ENCODE measurements around the gene PTTG1IP2. TPM values are rescaled to one million over a fixed set of nuclear protein-coding genes. Genes with fewer than 3 reads are reported as not detected.

Gene PTTG1IP2
- total and polyA plus RNA-seq, 5 experiments from 2014 or later, result not detected

DNA sequence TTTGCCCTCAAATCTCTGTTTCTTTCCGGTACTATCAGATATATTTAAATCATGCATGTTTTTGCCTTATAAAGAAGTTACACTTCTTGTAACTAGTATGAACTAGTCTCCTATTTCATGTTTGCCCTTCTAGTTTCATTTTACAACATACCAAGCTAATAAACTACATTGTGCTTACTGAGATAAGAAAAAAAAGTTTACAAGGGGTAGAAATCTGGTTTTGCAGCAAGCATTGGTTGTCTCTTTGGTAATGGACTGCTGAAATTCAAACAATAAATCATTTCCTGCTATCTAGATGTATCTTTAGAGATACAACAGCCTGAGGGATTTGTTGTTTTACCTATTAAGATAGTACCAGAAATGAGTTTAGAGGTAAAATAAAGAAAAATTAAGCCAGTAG lies 18.8 kb downstream of the PTTG1IP2 start:
- POLR2A ChIA-PET, result no interaction called here
- Mint-ChIP-seq H3K27ac (no peak overlapping the region), H3K4me1 (no peaks in the 10 kb centered on the region), H3K9me3 (no peaks in the 10 kb centered on the region), H3K36me3 (no peaks in the 10 kb centered on the region), H3K27me3 (peaks cover 3 to 23% (median 5%) of the 10 kb centered on the region in 5 donors), H3K4me3 (no peak overlapping the region)
- ATAC-seq, result no peak
- DNase-seq, result no peak

DNA sequence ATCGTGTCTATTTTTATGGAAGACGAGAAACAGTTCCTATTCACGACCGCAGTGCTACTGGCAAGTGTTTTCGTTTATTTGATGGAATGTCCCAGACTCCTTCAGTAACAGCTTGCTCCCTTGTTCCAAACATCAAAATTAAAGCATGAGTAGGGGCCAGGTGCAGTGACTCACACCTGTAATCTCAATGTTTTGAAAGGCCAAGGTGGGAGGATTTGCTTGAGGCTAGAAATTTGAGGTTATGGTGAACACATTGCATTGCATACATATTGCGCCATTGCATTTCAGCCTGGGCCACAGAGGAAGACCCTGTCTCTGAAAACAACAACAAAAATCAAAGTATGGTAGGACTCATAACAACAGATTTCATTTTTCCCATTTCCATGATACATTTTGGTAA lies 22.8 kb downstream of the PTTG1IP2 start:
- H3K9me3 Mint-ChIP-seq, result no peaks in the 10 kb centered on the region
- H3K4me1 Mint-ChIP-seq, result no peaks in the 10 kb centered on the region
- H3K27ac Mint-ChIP-seq, result no peak overlapping the region
- H3K27me3 Mint-ChIP-seq, result peaks cover 0 to 4% (median 2%) of the 10 kb centered on the region in 5 donors
- DNase-seq (no peak), ATAC-seq (no peak)
- POLR2A ChIA-PET, result no interaction called here
- no peak overlapping the region for H3K4me3 Mint-ChIP-seq
- no peaks in the 10 kb centered on the region for H3K36me3 Mint-ChIP-seq

DNA sequence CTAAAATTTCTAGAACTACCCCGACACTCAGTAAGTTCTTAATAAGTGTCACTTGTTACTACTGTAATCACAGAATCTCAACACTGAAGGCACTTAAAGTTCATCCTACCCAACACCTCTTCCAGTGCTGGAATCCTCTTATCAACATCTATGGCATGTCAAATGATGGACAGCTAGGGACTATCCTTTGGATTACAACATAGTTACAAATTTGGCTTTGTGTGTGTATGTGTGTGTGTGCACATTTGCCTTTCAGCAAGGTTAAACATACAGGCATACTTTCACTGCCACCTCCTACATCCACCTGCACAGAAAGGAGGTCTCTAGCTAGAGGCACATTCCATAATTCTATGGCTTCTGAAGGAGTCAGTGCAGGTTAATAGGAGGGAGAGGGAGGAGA lies 25.8 kb downstream of the PTTG1IP2 start:
- Mint-ChIP-seq H3K36me3 (no peaks in the 10 kb centered on the region), H3K27ac (no peak overlapping the region), H3K4me1 (no peaks in the 10 kb centered on the region), H3K4me3 (no peak overlapping the region), H3K27me3 (peaks cover 0 to 7% (median 1%) of the 10 kb centered on the region in 5 donors), H3K9me3 (no peaks in the 10 kb centered on the region)
- no peak for DNase-seq
- POLR2A ChIA-PET, result no interaction called here
- no peak for ATAC-seq

DNA sequence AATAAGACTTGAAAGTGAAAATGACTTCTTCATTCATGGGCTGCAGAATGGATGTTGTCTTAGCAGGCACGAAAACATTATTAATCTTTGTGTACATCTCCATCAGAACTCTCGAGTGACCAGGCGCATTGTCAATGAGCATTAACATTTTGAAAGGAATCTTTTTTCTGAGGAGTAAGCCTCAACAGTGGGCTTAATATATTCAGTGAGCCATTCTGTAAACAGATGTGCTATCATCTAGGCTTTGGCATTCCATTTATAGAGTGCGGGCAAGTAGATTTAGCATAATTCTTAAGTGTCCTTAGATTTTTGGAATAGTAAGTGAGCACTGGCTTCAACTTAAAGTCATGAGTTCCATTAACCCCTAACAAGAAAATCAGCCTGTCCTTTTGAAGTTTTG lies 33.1 kb downstream of the PTTG1IP2 start:
- H3K4me3 Mint-ChIP-seq, result no peak overlapping the region
- no peak for DNase-seq
- no peaks in the 10 kb centered on the region for H3K4me1 Mint-ChIP-seq
- no peak overlapping the region for H3K27ac Mint-ChIP-seq
- POLR2A ChIA-PET, result no interaction called here
- no peaks in the 10 kb centered on the region for H3K9me3 Mint-ChIP-seq
- H3K27me3 Mint-ChIP-seq, result peaks cover 0 to 6% (median 1%) of the 10 kb centered on the region in 5 donors
- no peaks in the 10 kb centered on the region for H3K36me3 Mint-ChIP-seq
- no peak for ATAC-seq

DNA sequence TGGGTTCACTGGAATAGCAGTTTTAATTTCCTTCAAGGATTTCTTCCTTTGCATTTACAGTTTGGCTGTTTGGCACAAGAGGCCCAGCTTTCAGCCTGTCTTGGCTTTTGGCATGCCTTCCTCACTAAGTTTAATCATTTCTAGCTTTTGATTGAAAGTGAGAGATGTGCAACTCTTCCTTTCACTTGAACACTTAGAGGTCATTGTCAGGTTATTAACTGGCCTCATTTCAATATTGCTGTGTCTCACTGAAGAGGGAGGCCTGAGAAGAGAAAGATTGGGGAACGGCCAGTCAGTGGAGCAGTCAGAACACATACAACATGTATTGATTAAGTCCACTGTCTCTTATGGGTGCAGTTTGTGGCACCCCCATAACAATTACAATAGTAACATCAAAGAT lies 33.9 kb downstream of the PTTG1IP2 start:
- H3K4me3 Mint-ChIP-seq, result no peak overlapping the region
- peaks cover 0 to 5% (median 1%) of the 10 kb centered on the region in 5 donors for H3K27me3 Mint-ChIP-seq
- H3K27ac Mint-ChIP-seq, result no peak overlapping the region
- no peak for ATAC-seq
- no peaks in the 10 kb centered on the region for H3K9me3 Mint-ChIP-seq
- H3K4me1 Mint-ChIP-seq, result no peaks in the 10 kb centered on the region
- POLR2A ChIA-PET, result no interaction called here
- no peak for DNase-seq
- no peaks in the 10 kb centered on the region for H3K36me3 Mint-ChIP-seq

DNA sequence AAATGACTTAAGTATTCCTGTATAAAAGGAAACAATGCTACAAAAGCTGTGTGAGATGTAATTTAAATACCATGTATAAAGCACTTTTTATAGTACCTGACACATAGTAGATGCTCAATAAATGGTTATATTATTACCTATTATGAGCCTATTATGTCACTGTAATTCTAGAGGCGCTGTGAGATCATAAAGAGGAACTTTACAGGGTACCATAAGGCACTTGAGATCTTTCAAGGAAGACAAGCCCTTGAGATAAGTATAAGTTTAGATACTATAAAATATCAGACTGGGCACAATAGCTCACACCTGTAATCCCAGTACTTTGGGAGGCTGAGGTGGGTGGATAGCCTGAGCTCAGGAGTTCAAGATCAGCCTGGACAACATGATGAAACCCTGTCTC lies 38.3 kb downstream of the PTTG1IP2 start:
- POLR2A ChIA-PET, result no interaction called here
- no peaks in the 10 kb centered on the region for H3K4me1 Mint-ChIP-seq

DNA sequence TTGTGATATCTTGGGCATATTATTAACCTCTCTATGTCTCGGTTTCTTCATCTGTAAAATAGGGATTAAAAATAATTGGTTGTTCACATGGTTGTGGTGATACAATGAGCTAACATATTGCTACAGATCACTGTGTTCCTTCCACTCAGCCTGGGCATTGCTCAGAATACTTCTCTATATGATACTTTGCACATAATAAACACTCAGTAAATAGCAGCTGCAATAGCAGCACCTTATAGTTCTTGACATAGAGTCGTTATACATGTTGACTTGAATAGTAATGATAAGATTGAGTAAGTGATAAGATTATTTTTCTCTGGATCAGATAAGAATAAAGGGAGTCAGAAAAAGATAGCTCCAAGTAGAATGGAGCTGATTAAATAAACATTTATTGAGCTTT lies 42.3 kb downstream of the PTTG1IP2 start:
- H3K27me3 Mint-ChIP-seq, result peaks cover 0 to 9% (median 5%) of the 10 kb centered on the region in 5 donors
- H3K4me3 Mint-ChIP-seq, result no peak overlapping the region
- no peak for DNase-seq
- no peaks in the 10 kb centered on the region for H3K9me3 Mint-ChIP-seq
- POLR2A ChIA-PET, result no interaction called here
- H3K27ac Mint-ChIP-seq, result no peak overlapping the region
- H3K36me3 Mint-ChIP-seq, result no peaks in the 10 kb centered on the region
- ATAC-seq, result no peak
- no peaks in the 10 kb centered on the region for H3K4me1 Mint-ChIP-seq

More for the DNA sequence above, 38.3 kb downstream of the PTTG1IP2 start:
- peaks cover 0 to 9% (median 2%) of the 10 kb centered on the region in 5 donors for H3K27me3 Mint-ChIP-seq
- DNase-seq (no peak), ATAC-seq (no peak)
- H3K4me3 Mint-ChIP-seq, result no peak overlapping the region
- H3K9me3 Mint-ChIP-seq, result no peaks in the 10 kb centered on the region
- H3K36me3 Mint-ChIP-seq, result no peaks in the 10 kb centered on the region
- H3K27ac Mint-ChIP-seq, result no peak overlapping the region

DNA sequence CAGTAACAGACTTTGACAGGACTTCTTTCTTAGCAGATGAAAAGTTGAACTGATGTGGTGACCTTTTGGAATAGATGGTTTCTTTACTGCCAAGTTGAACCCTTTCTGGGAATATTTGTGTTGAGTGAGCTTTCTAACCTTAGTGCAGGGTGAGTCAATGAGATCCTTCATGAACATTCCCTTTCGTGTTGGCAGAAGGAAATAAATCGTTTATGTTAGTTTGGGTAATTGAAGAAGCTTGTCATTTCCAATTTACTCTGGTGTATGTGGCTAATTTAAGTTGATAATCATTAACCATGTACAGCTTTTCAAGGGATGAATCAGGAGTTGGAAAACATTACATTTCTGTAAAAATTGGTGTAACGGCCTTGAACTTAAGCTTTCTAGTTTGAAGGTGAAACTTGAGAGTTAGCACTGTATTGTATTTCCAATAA lies 43.4 kb downstream of the PTTG1IP2 start:
- no peaks in the 10 kb centered on the region for H3K4me1 Mint-ChIP-seq
- no peak for ATAC-seq
- H3K27ac Mint-ChIP-seq, result no peak overlapping the region
- POLR2A ChIA-PET, result no interaction called here
- no peak overlapping the region for H3K4me3 Mint-ChIP-seq
- H3K36me3 Mint-ChIP-seq, result no peaks in the 10 kb centered on the region
- peaks cover 2 to 9% (median 5%) of the 10 kb centered on the region in 5 donors for H3K27me3 Mint-ChIP-seq
- H3K9me3 Mint-ChIP-seq, result no peaks in the 10 kb centered on the region
- no peak for DNase-seq

DNA sequence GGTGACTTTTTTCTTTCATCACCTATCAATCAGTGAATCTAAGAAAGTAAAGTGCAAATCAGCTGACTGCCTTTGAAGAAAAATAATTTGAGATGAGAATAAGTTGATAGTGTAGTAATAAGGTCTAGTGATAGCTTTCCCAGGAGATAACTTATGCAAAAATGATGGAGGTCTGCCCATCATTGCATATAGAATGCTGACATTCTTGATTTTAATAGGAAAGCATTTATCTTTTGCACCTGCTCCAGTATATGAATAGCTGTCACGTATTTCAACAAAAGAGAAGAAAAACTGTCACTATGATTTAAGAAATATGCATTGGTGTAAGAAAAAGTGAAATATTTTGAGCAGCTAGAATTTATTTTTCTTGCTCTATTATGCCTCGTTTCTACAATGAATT lies 46.8 kb downstream of the PTTG1IP2 start:
- DNase-seq (no peak), ATAC-seq (no peak)
- Mint-ChIP-seq H3K4me3 (no peak overlapping the region), H3K27ac (no peak overlapping the region), H3K27me3 (peaks cover 2 to 9% (median 6%) of the 10 kb centered on the region in 5 donors), H3K4me1 (no peaks in the 10 kb centered on the region), H3K9me3 (peaks cover 0 to under 1% (median 0%) of the 10 kb centered on the region in 9 donors), H3K36me3 (no peaks in the 10 kb centered on the region)
- POLR2A ChIA-PET, result no interaction called here

DNA sequence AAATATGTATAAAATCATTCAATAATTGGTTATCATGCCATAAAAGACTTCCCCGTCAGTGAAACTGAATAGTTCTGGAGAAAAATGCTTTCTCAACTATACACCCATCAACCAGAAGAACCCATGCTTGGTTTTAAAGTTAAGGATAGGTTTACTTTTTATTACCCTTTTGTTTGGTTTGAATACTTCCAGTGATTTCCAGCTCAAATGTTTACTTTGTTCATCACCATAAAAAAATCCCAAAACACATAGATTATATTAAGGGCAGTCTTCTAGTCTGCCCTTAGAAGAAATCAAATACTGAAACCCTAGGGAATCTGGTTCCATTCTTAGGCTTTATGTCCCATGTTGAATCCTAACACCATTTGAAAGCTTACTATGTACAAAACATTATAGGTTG lies 49.2 kb downstream of the PTTG1IP2 start:
- POLR2A ChIA-PET, result no interaction called here

DNA sequence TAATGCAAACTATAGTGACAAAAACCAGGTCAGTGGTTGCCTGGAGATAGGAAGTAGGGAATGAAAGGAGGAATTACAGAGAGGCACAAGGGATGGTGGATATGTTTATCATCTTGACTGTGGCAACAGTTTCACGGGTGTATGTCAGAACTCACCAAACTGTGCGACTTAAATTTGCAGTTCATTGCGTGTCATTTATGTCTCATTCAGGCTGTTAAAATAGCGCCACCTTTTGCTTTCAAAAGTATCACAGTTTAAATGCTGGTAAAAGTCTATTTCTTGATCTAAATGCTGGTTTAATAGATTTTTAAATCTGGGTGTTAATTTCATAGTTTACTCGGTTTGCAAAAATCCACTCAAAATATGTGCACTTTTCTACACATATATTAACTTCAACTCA lies 51.0 kb downstream of the PTTG1IP2 start:
- H3K27ac Mint-ChIP-seq, result no peak overlapping the region
- peaks cover 0 to 3% (median 1%) of the 10 kb centered on the region in 5 donors for H3K27me3 Mint-ChIP-seq

More for the DNA sequence above, 49.2 kb downstream of the PTTG1IP2 start:
- Mint-ChIP-seq H3K27ac (no peak overlapping the region), H3K4me3 (no peak overlapping the region), H3K27me3 (peaks cover 0 to 4% (median 0%) of the 10 kb centered on the region in 5 donors), H3K36me3 (no peaks in the 10 kb centered on the region), H3K9me3 (peaks cover 0 to 4% (median 0%) of the 10 kb centered on the region in 9 donors), H3K4me1 (no peaks in the 10 kb centered on the region)
- ATAC-seq (no peak), DNase-seq (no peak)

DNA sequence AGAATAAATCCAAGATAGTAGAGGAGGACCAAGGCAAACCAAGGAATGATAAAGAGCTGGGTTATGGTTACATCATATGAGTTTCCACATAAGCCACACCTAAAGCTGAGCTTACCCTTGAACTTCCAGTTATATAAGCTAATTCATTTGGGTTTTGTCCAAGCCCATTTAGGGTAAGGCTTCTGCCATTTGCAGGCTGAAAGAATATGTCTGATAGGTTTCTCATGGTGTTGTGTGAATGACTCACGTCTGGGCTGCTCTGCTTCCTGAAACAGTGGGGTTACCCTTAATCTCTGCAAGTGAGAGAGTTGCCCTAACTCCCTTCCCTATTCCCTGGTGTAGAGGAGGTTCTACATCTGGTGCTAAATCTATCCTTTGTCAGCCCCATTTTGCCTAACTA lies 60.8 kb downstream of the PTTG1IP2 start:
- H3K36me3 Mint-ChIP-seq, result peaks cover 0 to 7% (median 0%) of the 10 kb centered on the region in 3 donors
- H3K27me3 Mint-ChIP-seq, result peaks cover 4 to 17% (median 8%) of the 10 kb centered on the region in 5 donors
- no peak overlapping the region for H3K4me3 Mint-ChIP-seq

More for the DNA sequence above, 51.0 kb downstream of the PTTG1IP2 start:
- Mint-ChIP-seq H3K4me1 (no peaks in the 10 kb centered on the region), H3K9me3 (peaks cover 0 to 4% (median 0%) of the 10 kb centered on the region in 9 donors), H3K36me3 (no peaks in the 10 kb centered on the region), H3K4me3 (no peak overlapping the region)
- POLR2A ChIA-PET, result no interaction called here
- no peak for ATAC-seq
- DNase-seq, result no peak

DNA sequence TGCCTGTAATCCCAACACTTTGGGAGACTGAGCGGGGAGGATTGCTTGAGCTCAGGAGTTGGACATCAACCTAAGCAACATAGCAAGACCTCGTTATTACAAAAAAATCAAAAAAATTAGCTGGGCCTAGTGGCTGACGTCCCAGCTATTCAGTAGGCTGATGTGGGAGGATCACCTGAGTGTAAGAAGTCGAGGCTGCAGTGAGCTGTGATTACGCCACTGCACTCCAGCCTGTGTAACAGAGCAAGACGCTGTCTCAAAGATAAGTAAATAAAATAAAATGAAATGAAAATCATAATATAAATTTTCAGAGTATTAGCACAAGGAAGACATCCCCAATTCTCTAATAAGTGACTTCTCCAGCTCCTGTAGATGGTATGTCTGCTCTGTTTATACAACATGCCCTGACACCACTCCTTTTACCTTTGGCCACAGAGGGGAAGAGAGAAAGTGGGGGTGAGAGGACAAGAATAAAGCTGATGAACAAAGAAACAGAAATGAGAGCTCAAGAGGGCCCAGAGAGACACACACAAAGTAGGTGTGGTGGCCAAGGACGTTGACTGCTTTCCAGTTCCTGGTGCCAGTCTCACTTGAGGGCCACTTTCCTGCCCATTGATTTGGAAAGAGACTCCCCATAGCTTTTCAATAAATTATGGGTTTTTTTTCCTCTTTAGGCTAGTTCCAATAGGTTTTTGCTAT lies 62.9 kb downstream of the PTTG1IP2 start:
- Mint-ChIP-seq H3K9me3 (peaks cover 0 to 2% (median 0%) of the 10 kb centered on the region in 9 donors), H3K27me3 (peaks cover 3 to 17% (median 8%) of the 10 kb centered on the region in 5 donors), H3K36me3 (peaks cover 0 to 7% (median 0%) of the 10 kb centered on the region in 3 donors), H3K4me1 (peaks cover 0 to 6% (median 0%) of the 10 kb centered on the region in 4 donors), H3K4me3 (no peak overlapping the region), H3K27ac (no peak overlapping the region)
- DNase-seq (no peak), ATAC-seq (no peak)
- POLR2A ChIA-PET, result no interaction called here

More for the DNA sequence above, 60.8 kb downstream of the PTTG1IP2 start:
- H3K9me3 Mint-ChIP-seq, result peaks cover 0 to 4% (median 0%) of the 10 kb centered on the region in 9 donors
- POLR2A ChIA-PET, result no interaction called here
- H3K4me1 Mint-ChIP-seq, result no peaks in the 10 kb centered on the region
- ATAC-seq (no peak), DNase-seq (no peak)
- no peak overlapping the region for H3K27ac Mint-ChIP-seq

DNA sequence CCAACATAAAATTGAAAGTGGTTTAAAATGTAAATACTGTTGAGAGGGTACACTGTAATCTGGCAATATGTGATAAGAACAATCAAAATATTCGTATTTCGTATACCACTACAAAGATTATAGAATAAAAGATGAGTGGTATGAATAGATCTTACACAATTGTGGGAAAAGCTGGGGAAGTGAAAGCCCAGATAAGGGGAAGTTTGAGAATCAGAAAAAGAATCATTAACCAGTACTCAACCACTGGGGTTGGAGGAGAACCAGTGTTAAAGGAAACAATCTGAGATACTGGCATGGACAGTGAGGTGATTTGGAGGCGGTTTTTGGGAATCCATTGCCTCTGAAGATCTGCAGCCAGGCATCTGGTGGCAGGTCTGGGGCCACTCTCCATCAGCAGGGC lies 67.0 kb downstream of the PTTG1IP2 start:
- H3K27me3 Mint-ChIP-seq, result peaks cover 6 to 16% (median 10%) of the 10 kb centered on the region in 5 donors
- H3K9me3 Mint-ChIP-seq, result no peaks in the 10 kb centered on the region
- peaks cover 0 to 6% (median 0%) of the 10 kb centered on the region in 4 donors for H3K4me1 Mint-ChIP-seq
- POLR2A ChIA-PET, result no interaction called here
- ATAC-seq (no peak), DNase-seq (no peak)
- no peak overlapping the region for H3K4me3 Mint-ChIP-seq
- H3K27ac Mint-ChIP-seq, result no peak overlapping the region
- no peaks in the 10 kb centered on the region for H3K36me3 Mint-ChIP-seq

All from naive thymus-derived CD8-positive, alpha-beta T cell (primary cell).